HFF-Myc (cell line): ENCODE results near the gene GYS1.
A peak's percentile ranks its signal among the peaks of the same experiment; 100 is the strongest.
"Not testable (repeated sequence)": the region's sequence is repeated elsewhere in the genome, so short reads cannot be mapped to it uniquely, and the experiment has no call there.

Experiments used
- DNase-seq: peaks from one replicate; pipeline ENCODE4 v3.0.0-alpha.2; 2011; ENCODE audit warnings: low read depth; ENCODE audit errors: extremely low read depth
- H3K4me3 ChIP-seq: replicated peaks from 2 replicates; pipeline ENCODE4 v1.5.1; 2011; ENCODE audit warnings: low read depth, mild to moderate bottlenecking, control low read depth, low read length
- TF ChIP-seq, protein P1 (sequence below): IDR thresholded peaks from 2 replicates; pipeline ENCODE4 v1.5.1; 2012; ENCODE audit warnings: mild to moderate bottlenecking, low read depth, low read length, control low read depth; ENCODE audit errors: missing control alignments

GYS1 gene

DNA sequence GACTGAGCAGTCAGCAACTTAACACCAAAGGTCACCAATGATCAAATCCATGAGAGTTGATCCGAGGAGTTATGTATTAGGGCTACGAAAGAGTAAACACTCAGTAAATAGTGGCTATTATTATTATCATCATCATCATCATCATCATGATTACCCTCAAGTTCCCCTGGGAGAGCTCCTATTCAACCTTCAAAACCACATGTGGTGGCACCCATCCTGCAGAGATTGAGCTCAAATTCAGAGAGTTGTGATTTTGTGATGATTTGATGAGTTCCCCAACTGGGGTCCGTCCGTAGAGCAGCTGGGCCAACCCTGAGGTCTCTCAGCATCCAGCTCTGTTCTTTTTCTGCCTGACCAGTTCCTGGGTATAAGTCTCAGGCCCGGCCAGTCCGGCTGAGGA, 32.0 kb upstream of the GYS1 start:
- not testable (repeated sequence) for DNase-seq

DNA sequence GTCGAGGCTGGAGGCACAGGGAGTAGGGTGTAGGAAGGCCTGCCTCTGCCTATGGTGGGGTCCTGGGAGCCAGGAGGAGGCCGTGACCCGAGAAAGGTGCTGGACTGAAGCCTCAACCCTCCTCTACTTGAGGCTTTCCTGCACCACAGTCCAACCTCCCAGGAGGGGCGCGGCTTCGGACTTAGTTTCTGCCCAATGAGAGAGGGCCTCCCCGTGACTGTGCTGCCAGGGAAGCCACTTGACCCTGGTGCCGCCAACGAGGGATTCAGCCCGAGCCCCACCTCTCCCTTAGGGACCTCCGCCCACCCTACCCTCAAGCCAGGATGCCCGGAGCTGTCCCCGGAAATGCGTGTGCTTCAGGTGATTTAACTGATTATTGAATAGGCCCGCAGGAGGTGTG, 31.1 kb upstream of the GYS1 start, which contains the start of gene CGB3:
Gene CGB3 (minus strand): TSS at position 101 of the 400 bp plus-strand sequence. CDS start 362 bp downstream, outside the sequence.
- not testable (repeated sequence) for DNase-seq, H3K4me3 ChIP-seq

More for the DNA sequence above, 32.0 kb upstream of the GYS1 start:
- not testable (repeated sequence) for H3K4me3 ChIP-seq

DNA sequence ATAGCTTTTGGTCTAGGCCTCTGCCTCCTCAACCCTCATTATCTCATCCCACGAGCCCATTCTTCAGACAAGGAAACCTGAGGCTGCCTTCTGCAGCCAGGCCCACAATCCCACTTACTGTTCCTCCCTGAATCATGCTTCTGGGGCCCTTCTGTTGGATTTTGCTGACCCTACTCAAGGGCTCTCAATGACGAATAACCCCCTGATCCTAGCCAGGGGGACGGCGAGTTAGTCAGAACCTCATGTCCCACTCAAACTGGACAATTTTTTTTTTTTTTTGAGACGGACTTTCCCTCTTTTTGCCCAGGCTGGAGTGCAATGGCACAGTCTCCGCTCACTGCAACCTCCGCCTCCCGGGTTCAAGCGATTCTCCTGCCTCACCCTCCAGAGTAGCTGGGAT, 29.0 kb upstream of the GYS1 start:
- DNase-seq: no peak
- TF ChIP-seq, protein P1, sequence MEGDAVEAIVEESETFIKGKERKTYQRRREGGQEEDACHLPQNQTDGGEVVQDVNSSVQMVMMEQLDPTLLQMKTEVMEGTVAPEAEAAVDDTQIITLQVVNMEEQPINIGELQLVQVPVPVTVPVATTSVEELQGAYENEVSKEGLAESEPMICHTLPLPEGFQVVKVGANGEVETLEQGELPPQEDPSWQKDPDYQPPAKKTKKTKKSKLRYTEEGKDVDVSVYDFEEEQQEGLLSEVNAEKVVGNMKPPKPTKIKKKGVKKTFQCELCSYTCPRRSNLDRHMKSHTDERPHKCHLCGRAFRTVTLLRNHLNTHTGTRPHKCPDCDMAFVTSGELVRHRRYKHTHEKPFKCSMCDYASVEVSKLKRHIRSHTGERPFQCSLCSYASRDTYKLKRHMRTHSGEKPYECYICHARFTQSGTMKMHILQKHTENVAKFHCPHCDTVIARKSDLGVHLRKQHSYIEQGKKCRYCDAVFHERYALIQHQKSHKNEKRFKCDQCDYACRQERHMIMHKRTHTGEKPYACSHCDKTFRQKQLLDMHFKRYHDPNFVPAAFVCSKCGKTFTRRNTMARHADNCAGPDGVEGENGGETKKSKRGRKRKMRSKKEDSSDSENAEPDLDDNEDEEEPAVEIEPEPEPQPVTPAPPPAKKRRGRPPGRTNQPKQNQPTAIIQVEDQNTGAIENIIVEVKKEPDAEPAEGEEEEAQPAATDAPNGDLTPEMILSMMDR: no peak
- no peak overlapping the region for H3K4me3 ChIP-seq

DNA sequence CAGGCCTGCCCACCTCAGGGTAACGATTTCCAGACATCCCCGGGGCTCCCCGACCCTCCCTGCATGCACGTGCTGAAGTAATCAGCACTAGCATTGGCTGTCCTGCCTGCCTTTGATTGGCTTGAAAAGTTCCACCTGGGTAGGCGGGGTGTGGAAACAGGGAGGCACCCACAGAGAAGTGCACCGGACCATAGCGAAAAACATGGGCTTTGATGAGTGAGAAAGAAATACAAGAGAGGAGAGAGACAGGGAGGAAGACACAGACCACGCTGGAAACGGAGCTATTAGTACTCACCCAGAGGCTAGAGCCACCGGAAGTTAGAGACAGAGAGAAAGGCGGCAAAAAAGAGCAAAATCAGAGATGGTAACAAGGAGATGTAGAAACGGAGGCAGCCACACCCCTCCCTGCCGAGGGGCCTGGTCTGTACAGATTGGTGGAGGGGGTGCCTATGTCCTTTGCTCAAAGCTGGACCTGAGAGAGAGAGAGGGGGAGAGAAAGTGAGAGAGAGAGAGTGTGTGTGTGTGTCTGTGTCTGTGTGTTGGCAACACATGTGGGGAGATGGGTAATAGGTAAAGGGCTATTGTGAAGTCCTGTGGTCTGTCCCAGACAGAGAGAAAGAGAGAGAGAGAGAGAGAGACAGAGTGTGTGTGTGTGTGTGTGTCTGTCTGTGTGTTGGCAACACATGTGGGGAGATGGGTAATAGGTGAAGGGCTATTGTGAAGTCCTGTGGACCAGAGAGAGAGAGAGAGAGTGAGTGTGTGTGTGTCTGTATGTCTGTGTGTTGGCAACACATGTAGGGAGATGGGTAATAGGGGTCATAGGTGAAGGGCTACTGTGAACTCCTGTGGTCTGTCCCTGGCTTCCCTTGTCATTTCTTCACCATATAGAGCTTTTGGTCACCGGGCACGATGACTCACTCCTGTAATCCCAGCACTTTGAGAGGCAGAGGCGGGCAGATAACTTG, 28.1 kb upstream of the GYS1 start:
- no peak for DNase-seq
- TF ChIP-seq, protein P1: no peak
- H3K4me3 ChIP-seq: no peak overlapping the region

DNA sequence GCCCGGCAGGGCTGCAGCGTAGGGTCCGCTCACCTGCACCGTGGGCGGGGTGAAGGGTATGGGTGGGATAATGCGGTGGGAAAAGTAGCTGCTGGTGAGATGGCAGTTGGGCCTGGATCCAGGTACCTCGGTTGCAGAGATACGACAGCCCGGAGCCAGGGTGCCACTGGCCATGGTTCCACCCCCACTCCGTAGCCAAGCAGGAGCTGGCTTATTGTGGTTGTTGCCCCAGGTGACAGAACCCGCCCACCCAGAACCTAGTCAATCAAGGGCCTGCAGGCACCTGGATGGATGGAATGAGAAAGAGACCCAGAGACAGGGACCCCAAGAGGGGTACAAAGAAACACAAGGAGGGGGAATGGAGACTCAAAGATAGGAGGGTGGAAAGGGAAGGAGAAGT, 27.2 kb upstream of the GYS1 start:
- no peak overlapping the region for H3K4me3 ChIP-seq
- TF ChIP-seq, protein P1: no peak
- no peak for DNase-seq

DNA sequence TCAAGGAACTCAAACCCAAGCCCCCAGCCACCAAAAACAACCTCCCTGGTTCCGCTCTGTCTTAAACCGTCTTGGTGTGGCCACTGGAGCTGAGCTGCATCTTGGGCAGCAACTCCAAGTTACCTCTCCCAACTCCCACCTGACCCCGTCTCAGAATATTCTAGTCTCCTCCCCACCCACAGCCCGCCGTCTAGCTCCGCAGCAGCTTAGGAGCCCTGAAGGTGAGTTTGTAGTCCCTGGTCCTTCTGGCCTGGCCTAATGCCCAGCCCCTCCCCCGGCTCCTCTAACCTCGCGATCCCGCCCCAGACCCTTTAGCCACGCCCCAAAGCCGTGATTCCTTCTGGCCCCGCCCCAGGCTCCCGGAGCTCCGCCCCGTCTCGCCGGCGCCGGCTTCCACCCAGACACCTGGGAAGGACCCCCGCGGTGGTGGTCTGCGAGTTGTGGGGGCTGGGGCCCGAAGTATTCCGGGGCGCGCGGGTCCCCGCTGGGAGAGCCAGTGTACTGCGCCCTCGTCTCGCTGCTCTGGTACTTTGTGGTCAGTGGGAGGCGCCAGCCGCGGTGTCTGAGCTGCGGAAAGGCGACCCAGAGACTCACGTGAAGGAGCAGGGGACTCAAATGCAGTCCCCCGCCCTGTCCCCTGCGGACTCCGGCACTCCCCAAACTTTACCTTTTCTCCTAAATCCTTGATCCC, 26.3 kb upstream of the GYS1 start:
- DNase-seq: no peak
- H3K4me3 ChIP-seq: no peak overlapping the region; the same call in 1 of the 2 replicates
- TF ChIP-seq, protein P1: no peak

DNA sequence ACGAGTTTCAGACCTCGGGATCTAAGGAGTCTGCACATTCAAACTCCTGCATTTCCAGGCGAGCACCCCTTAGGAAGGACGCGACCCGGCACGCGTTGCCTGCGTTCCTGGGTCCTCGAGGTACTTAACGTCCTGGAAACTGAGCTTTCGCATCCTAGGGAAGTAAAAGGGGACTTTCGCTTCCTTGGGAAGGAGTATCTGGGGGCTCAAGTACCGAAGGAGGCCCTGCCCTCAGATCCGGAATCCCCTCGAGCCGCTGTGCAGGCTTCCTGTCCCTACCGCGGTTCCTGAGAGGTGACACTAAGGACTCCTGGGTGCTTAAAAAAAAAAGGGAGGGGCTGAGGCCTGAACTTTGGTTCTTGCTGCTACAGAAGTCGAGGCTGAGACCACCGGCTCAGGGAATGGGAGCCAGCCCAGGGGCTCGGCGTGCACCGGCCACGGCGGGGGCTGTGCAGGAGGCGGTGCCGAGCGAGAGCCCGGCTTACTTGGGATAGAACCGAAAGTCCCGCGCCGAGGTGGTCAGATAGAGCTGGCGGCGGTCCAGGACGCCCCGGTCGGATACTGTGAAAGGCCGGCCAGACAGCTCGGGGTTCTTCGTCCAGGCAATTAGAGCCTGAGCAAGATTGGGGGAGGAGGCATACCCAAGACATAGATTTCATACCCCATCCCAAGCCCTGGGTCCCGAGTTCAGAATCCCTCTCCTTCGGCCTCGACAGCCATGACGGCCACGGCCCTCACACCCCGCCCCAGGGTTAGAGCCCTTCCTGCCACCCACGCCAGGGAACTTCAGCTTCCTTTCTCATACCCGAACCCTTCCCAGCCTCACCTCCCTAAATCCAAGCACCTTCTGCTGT, 25.5 kb upstream of the GYS1 start:
- peak overlapping the region; percentile 29 for H3K4me3 ChIP-seq
- DNase-seq: not testable (repeated sequence)
